Mammary epithelial cell (primary cell): ENCODE results near the gene DCDC2C.

ENCODE experiments used
- CTCF ChIP-seq, 2 donors: IDR thresholded peaks in 1 of 2; conservative IDR thresholded peaks in 1 of 2; 2 replicates each; pipeline ENCODE4 v1.5.1; 2011 to 2012; ENCODE audit warnings: inconsistent platforms in 2 of 2, low read length in 2 of 2, mild to moderate bottlenecking in 2 of 2, control low read depth in 1 of 2, low read depth in 1 of 2; ENCODE audit not compliant: insufficient read depth in 1 of 2; ENCODE audit errors: extremely low read depth in 1 of 2
- EZH2 ChIP-seq: IDR thresholded peaks from 2 replicates; pipeline ENCODE4 v1.6.1; 2012; ENCODE audit warnings: low read length, inconsistent platforms, borderline replicate concordance

- no peak for TF ChIP-seq CTCF (conservative IDR thresholded peaks at IDR 0.05 in 1 of 2, IDR thresholded peaks at IDR 0.05 in 1 of 2; ENCODE audit: extremely low read depth in 1 of 2, insufficient read depth in 1 of 2, low read depth in 1 of 2, low read length in 2 of 2)
- no peak for TF ChIP-seq EZH2
These were observed 15.3 kb downstream of the DCDC2C start for GRCh38 chr2:3718679-3719078.
